Lower leg skin (tissue), 3 donors: ENCODE measurements around the gene PLSCR3.

Source experiments
- CTCF ChIP-seq, 3 donors: fragments of 450-650 bp; IDR thresholded peaks; one replicate each; pipeline ENCODE4 v1.5.1; 2016; ENCODE audit warnings: antibody characterized with exemption in 3 of 3, mild to moderate bottlenecking in 3 of 3, moderate library complexity in 2 of 3
- POLR2A ChIP-seq, 2 donors: fragments of 450-650 bp; IDR thresholded peaks; one replicate each; pipeline ENCODE4 v1.6.1; 2016 to 2017; ENCODE audit warnings: antibody characterized with exemption in 2 of 2, mild to moderate bottlenecking in 1 of 2, moderate library complexity in 1 of 2

DNA sequence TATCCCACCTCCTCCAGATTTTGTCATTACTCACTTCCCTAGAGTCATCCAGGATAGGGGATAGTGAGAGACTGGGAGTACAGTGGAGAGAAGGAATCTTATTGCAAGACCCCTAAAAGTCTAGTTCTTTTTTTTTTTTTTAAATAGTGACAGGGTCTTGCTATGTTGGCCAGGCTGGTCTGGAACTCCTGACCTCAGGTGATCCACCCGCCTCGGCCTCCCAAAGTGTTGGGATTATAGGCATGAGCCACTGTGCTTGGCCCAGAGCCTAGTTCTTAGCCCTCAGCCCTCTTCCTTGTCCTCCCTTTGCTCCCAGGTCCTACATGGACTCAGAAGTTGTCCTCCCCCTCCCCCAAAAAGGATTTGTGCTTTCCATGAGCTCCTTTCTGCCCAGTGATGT is 47.8 kb upstream of the PLSCR3 start:
- TF ChIP-seq CTCF (IDR thresholded peaks at IDR 0.05), result no peak
- TF ChIP-seq POLR2A (IDR thresholded peaks at IDR 0.05), result no peak
